ENCODE results near the gene CATSPER4.
"Not testable (repeated sequence)": the region's sequence is repeated elsewhere in the genome, so short reads cannot be mapped to it uniquely, and the experiment has no call there.

The CATSPER4 gene

GRCh38 chr1:26189331-26189730 lies 1.1 kb upstream of the CATSPER4 start:
- FAIRE-seq: no peak
- no peak for DNase-seq (ENCODE audit: insufficient read length, low spot score)

- FAIRE-seq (no peak), DNase-seq (ENCODE audit: insufficient read length, low spot score) (no peak)
These were observed 589 bp upstream of the CATSPER4 start for GRCh38 chr1:26189751-26190275.

DNA sequence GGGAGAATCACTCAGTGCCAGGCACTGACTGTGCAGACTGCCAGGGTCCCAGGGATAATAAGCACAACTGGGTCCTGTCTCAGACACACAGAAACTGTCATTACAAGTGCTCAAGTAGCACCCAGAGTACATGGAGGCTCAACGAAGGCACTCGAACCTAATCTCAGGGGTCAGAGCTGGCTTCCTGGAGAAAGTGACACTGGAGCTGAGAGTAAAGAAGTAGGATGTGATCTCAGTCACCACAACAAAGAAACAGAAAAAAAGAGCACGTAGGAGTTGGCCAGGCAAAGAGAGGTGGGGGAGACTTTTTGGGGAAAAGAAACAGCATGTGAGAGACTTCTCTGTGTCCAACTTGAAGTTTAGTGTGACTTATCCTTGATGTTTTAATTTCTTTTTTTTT lies 1.3 kb downstream of the CATSPER4 start:
- FAIRE-seq: no peak
- DNase-seq (ENCODE audit: insufficient read length, low spot score): no peak

- FAIRE-seq (no peak), DNase-seq (ENCODE audit: insufficient read length, low spot score) (no peak)
These were observed 5.4 kb downstream of the CATSPER4 start for GRCh38 chr1:26195805-26196204.

DNA sequence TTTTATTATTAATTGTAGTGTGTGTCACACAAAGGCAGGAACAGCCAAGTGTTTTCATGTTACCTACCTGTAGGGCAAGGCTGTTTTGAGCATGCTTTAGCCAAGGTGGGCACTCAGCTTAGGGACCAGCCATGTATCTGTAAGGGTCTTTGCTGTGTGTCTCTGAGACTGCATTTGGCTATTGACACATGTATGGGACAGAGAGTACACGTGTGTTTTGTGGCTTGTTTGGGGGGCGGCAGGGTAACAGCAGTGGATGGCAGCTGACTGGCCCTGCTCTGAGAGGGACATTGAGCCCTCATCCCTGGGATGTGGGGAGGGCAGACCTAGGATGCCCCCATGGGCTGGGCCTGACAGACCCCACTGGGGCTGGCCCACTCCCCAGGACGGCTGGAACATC lies 6.9 kb downstream of the CATSPER4 start:
- DNase-seq (ENCODE audit: insufficient read length, low spot score) (no peak), FAIRE-seq (no peak)

DNA sequence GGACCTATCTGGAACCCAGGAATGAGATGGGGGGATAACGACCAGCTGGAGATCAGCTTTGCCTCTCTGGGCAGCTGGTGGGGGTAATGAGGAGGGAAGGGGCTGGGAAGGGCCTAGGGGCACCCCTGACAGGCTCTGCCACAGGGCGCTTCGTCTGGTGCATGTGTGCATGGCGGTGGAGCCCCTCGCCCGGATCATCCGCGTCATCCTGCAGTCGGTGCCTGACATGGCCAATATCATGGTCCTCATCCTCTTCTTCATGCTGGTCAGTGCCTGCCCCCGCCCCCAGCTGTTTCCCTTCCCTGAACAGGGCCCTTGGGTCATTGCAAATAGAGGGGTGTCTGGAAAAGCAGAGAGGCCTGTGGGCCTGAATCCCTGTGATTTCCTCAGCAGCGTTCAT lies 7.4 kb downstream of the CATSPER4 start:
- FAIRE-seq: no peak
- no peak for DNase-seq (ENCODE audit: insufficient read length, low spot score)

DNA sequence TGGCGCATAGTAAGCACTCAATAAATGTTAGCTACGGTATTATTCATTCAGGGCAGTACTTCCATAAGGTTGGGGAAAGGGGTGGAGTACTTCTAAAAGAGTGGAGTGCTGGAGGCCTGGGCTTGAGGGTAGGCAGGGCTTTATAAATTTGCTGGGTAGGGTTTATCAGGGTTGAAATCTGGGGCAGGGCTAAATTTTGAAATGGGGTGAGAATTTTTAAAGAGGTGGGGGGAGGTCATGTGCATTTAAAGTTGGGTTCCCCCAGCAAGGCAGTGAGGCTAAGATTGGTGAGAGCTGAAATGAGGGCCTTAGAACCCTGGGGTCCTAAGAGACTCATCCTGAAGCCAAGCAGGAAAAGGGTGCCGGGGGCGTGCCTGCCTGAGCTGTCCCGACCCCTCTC lies 10.0 kb downstream of the CATSPER4 start:
- no peak for FAIRE-seq
- no peak for DNase-seq (ENCODE audit: insufficient read length, low spot score)

GRCh38 chr1:26203642-26204318 lies 13.4 kb downstream of the CATSPER4 start:
- no peak for DNase-seq (ENCODE audit: insufficient read length, low spot score)
- FAIRE-seq: no peak

GRCh38 chr1:26210147-26210870 lies 19.9 kb downstream of the CATSPER4 start:
- FAIRE-seq: no peak
- DNase-seq (ENCODE audit: insufficient read length, low spot score): no peak

DNA sequence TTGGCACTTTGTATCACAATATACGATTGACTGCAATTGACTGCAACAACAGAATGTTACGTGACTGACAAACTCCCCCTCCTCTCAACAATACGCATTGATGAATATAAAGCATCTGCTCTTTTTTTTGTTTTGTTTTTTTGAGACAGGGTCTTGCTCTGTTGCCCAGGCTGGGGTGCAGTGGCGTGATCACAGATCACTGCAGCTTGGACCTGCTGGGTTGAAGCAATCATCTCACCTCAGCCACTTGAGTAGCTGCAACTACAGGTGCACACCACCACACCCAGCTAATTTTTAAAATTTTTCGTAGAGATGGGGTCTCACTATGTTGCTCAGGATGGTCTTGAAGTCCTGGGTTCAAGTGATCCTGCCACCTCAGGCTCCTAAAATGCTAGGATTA lies 22.3 kb downstream of the CATSPER4 start:
- DNase-seq (ENCODE audit: insufficient read length, low spot score) (no peak), FAIRE-seq (no peak)

DNA sequence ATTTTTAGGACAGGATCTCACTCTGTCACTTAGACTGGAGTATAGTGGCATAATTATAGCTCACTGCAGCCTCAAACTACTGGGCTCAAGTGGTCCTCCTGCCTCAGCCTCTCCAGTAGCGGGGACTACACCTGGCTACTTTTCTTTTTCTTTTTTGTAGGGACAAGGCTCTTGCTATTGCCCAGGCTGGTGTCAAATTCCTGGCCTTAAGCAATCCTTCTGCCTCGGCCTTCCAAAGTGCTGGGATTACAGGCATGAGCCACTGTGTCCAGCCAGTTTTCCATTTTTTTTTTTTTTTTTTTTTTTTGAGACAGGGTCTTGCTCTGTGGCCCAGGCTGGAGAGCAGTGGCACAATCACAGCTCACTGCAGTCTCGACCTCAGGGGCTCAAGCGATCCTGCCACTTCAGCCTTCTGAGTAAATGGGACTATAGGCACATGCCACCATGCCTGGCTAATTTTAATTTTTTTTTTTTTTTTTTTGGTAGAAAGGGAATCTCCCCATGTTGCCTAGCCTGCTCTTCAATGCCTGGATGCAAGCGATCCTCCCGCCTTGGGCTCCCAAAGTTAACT lies 23.0 kb downstream of the CATSPER4 start:
- FAIRE-seq: no peak
- DNase-seq (ENCODE audit: insufficient read length, low spot score): no peak

GRCh38 chr1:26215246-26215645 lies 24.8 kb downstream of the CATSPER4 start:
- no peak for FAIRE-seq

GRCh38 chr1:26218906-26219494 lies 28.6 kb downstream of the CATSPER4 start:
- no peak for FAIRE-seq
- DNase-seq (ENCODE audit: insufficient read length, low spot score): no peak

More at GRCh38 chr1:26215246-26215645, 24.8 kb downstream of the CATSPER4 start:
- no peak for DNase-seq (ENCODE audit: insufficient read length, low spot score)

GRCh38 chr1:26220199-26220912 lies 30.0 kb downstream of the CATSPER4 start:
- DNase-seq (ENCODE audit: insufficient read length, low spot score): no peak
- peak; percentile 60 for FAIRE-seq

- no peak for FAIRE-seq
- no peak for DNase-seq (ENCODE audit: insufficient read length, low spot score)
These were observed 30.7 kb downstream of the CATSPER4 start for GRCh38 chr1:26221094-26221493.

DNA sequence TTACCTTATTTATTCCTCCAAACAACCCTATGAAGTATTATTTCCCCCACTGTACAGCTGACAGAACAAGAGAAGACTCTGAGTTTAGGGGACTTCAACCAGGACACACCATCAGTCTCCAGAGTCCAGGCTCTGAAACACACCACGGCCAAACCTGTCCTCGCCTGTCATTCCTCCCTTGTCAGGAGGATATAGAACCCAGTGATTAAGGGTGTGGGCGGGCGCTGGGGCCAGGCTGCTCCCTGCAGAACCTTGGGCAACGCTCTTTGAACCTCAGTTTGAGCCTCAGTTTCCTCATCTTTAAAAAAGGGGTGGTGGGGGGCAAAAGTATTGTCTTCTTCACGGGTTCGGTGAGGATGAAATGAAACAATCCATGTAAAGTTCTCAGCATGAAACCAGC lies 34.2 kb downstream of the CATSPER4 start:
- FAIRE-seq (no peak), DNase-seq (ENCODE audit: insufficient read length, low spot score) (no peak)

DNA sequence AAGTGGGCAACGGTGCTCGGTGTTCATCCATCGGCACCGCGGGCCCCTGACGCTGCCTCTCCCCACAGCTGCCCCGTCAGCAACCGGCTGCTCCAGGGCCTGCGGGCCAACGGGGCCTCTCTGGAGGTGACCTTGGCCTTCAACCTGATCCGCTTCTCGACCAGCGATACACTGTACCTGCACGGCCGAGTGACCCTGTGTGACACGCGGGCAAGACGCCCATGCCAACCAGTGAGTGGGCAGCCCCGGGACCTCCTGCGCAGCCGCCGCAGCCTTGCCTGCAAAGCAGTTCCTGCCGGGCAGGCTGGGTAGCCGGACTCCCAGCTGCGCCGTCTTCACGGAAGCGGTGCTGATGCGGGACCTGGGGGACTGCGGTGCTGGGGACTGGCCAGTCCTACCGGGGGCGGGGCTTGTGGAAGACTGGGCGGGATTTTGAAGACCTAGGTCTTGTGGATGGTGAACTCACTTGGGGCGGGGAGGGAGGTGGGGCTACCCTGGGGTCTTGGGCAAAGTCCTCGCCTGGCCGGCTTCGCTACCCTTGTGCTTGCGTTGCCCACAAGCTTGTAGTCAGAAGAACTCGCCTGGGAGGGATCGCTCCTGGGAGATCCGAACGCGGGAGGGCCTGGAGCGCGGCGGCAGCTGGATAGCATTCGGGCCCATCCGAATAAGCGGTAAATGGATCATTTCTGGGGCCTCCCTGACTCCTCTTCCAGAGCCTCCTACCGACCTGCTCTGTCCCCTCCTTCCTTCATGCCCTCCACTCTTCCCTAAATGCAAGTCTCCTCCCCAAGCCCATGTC lies 34.8 kb downstream of the CATSPER4 start:
- no peak for DNase-seq (ENCODE audit: insufficient read length, low spot score)
- FAIRE-seq: no peak

DNA sequence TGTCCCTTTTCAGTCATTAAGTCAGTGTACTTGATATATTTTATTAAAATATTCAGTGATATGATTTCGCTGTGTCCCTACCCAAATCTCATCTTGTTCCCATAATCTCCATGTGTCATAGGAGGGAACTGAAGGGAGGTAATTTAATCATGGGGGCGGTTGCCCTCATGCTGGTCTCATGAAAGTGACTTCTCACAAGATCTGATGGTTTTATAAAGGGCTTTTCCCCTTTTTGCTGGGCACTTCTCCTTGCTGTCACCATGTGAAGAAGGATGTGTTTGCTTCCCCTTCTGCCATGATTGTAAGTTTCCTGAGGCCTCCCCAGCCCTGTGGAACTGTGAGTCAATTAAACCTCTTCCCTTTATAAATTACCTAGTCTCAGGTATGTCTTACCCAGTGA lies 40.3 kb downstream of the CATSPER4 start:
- not testable (repeated sequence) for FAIRE-seq; DNase-seq (ENCODE audit: insufficient read length, low spot score)

DNA sequence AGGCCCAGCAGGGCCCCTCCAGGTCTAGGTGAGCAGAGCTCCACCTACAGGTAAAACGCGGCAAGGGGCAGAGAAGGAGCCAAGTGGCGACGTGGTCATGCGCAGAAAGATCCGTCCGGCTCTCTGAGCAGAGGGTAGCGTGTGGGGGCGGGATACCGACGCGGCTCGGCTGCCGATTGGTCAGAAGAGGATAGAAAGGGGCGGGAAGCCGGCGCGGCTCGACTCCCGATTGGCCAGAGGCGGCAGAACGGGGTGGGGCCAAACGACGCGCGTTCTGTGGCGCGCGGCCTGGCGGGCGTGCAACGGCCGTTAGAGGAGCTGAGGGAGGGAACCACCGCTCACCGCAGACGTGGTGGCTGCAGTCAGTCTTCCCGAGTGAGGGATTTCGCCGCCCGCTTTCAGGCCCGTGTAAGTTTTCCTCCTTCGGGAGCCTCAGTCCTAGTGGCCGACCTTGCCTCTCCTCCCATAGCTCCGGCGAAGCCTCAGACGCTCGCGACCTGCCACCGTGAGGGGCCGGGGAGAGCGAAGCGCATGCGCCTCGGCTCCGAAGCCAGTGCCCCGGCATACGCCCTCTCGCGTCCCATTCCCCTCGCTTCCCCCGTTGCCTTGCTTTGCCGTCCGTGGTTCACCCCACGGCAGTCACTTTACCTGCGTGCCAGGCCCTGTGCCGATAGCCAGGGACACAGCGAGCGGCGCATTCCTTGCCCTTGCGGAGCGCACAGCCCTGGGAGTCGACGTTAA lies 43.7 kb downstream of the CATSPER4 start, which contains the start of gene CEP85:
Gene CEP85 (plus strand): TSS at position 298 of the 741 bp plus-strand sequence. CDS start 5,584 bp downstream, outside the sequence.
- FAIRE-seq: peak; percentile 97
- DNase-seq (ENCODE audit: insufficient read length, low spot score): peak; percentile 96
